HG03457 (cell line): ENCODE measurements around the gene OPN1LW.
"Not testable (repeated sequence)": the region's sequence is repeated elsewhere in the genome, so short reads cannot be mapped to it uniquely, and the experiment has no call there.

Experiments
- ATAC-seq: cut with Tn5 transposase; IDR thresholded peaks from one replicate; pipeline ENCODE4 v1.9.1; 2021; ENCODE audit warnings: moderate number of reproducible peaks; ENCODE audit not compliant: unreplicated experiment

OPN1LW gene

DNA sequence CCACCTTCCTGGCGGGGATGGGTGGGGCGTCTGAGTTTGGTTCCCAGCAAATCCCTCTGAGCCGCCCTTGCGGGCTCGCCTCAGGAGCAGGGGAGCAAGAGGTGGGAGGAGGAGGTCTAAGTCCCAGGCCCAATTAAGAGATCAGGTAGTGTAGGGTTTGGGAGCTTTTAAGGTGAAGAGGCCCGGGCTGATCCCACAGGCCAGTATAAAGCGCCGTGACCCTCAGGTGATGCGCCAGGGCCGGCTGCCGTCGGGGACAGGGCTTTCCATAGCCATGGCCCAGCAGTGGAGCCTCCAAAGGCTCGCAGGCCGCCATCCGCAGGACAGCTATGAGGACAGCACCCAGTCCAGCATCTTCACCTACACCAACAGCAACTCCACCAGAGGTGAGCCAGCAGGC, at the start of gene OPN1LW:
Gene OPN1LW, plus strand, starts transcription at position 234 of the 400 bp plus-strand sequence. Its CDS starts 41 bp downstream, at position 275.
- ATAC-seq = not testable (repeated sequence)

DNA sequence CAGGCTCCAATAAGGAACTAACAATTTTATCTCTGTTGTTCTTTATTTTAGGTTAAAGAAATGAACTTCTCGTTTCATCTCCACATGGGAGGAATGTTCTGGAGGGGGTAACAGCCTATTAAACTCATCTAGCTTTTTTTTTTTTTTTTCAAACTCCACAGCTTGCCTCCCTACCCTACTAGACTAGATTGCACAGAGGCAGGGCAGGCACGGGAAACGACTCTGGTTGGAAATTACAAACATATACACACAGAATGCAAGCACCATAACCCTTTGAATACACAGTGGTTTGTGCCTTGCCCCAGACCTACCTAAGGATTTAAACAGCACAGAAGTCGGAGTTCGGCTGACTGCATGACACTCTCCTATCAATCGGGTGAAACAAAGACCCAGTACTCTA, 49.2 kb upstream of the OPN1LW start:
- no peak for ATAC-seq

DNA sequence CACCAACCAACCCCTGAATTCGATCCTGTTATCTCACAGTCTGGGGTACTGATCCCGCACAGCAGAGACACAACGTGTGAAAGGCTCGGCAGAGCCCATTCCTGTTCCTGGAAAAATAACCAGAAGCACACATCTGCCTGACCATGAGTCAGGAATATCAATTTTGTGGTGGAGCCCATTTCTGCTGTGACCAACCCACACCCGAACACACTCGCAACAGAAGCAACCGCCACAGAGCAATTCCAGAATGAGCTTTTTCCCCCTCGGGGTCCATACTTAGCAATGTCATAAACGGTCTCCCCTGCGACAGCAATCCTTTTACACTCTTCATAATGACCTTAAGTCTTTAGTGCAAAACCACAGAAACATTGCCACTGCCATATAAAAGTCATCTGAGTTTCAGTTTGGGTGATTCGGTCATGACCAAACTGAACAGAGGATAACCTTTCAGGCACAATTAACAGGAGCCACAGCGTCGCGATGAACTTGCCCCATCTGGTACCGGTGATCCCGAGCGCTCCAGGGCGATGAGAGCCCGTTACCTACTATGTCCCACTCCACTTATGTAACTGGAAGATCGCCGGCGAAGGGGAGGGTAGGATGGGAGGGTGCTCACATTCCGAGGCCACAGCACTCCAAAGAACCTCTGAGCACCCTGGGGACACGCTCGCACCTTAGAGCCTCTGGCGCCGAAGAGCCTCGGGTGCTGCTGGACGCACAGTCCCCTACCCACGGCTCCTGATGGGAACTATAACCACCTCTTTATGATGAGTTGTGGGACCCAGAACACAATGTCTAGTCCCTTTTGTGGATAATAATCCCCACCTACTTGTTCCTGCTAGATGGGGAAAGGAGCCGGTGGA, 47.7 kb upstream of the OPN1LW start:
- no peak for ATAC-seq

DNA sequence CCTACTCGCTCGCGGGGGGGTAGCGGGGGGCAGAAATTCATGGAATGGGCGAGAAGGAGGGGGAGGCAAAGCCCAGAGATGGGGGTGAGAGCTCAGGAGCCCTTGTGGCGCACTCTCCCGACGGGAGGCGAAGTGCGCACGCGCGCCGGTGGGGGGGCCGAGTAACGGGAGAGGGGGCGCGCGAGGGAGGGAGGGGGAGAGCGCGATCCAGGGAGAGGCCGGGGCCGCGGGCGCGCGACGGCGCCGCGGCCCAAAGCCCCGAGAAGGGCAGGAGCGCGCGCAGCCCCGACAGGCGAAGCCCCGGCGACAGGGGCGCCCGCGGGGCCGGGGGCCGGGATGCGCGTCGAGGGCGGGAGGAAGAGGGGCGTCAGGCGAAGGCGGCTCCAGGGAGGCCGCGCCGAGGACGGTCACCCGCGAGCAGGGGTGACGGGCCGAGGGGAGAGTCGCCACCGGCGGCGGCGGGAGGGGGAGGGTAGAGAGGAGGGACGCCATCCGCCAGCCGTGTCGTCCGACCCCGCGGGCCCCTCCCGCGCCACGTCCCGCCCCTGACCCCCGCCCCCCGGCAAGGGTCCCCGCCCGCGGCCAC, 46.9 kb upstream of the OPN1LW start:
- ATAC-seq = peak; percentile 42

DNA sequence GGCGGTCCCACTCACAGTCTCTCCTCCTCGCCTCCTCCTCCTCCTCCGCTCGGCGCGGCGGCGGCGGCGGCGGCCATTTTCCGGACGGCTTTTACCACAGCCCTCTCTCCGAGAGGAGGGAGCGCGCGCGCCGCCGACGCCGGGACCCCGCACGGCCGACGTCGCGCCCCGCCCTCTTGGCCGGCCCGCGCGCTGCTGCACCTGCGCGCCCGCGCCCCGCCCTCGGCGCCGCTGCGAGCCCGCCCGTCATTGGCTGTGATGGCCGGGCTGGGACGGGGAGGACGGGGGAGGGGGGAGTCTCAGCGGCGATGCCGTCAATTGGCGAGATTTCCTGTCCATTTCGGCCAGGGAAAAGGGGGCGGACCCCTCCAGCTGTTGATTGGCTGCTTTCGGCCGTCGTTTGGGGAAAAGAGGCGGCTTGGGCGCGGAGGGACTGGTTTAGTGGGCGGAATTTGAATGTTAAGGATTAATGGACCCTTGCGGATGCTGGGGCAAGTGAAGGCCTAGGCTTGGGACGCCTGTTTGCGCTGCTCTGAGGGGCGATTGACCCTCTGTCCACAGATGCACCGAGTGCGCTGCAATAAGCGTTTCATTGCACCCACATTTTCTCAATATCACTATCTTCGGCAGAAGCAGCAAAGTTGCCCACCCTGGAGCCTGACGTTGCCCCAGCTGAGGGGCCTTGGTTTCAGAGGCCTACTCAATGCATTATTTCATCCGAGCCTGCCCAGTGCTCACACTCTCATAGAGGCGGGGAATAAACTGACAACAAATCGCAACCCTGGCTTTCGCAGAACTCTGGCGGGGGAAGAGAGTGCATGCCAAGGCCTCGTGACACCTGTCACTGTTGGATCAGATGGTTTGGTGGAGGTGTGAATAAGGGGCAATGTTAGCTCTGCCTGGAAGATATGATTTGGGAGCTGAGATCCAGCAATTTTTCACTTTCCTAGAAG, 46.2 kb upstream of the OPN1LW start, which contains the start of gene MECP2:
Gene MECP2, minus strand, starts transcription at position 129 of the 953 bp plus-strand sequence.
- peak; percentile 72 for ATAC-seq

DNA sequence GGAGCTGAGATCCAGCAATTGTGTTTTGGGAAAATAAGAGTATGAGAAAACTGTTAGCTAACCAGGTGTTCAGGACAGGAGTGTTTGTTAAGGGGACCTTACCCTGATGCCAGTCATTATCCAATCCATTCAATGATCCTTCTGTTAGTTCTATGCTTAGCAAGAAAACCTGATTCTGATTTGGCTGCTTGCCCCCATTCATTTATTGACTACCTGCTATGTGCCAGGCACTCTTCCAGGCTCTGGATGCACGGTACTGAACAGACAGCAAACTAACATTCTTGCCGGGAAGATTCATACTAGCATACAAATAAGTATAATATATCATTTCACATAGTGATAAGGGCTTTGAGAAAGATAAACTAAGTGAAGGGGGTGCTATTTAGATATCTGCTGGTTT, 45.5 kb upstream of the OPN1LW start:
- ATAC-seq = no peak

DNA sequence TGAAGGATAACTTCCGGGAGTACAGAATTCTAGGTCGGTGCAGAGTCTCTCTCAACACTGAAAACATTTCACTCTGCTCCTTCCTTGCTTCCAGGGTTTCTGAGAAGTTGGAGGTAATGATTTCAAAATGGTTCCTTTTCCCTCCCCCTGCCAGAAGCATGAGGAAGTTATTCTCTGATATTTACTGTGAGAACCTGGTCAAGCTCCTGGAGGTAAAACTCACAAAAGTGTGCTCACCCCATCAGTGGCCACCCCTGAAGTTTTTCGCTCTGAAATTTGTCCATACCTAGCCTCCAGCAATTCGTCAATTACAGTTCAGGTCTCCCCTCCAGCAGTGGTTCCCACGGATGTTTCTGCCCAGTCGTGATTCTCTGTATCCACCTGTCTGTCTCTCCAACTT, 30.3 kb upstream of the OPN1LW start:
- ATAC-seq = no peak

DNA sequence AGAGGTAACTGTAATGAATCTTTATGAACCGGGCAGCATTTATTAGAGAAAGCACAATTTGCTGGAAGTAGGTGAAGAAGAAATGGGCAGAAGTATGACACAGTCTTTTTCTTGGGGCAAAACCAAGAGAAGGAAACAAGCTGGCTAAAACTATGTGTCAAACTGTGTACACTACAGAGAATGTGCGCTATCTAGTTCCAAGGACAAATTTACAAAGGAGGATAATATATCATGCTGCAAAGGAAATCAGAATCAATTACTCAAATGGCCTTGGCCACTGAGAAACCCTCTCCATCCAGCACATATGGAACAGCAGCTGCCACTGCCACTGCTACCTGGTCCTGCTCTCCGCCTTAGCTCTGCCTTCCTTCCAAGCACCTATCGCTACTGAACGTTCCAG, 29.4 kb upstream of the OPN1LW start:
- ATAC-seq = no peak

DNA sequence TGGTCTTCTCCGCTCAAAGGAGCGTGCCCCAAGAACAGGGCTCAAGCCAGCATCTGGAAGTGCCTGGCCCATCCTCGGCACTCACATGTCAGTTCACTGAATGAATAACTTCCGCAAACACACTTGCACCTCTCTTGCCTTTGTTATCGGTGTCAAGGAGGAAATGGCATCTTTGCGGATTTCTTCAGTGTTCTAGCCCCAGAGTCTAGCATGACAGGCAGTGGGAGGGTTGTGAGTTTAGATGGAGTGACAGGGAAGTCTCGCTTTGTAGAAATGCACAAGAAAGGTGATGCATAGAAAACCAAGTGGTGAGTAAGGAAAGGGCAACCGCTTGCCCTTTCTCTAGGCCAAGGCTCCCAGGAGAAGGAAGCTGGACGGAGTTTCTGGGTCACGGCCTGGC, 29.0 kb upstream of the OPN1LW start:
- no peak for ATAC-seq

DNA sequence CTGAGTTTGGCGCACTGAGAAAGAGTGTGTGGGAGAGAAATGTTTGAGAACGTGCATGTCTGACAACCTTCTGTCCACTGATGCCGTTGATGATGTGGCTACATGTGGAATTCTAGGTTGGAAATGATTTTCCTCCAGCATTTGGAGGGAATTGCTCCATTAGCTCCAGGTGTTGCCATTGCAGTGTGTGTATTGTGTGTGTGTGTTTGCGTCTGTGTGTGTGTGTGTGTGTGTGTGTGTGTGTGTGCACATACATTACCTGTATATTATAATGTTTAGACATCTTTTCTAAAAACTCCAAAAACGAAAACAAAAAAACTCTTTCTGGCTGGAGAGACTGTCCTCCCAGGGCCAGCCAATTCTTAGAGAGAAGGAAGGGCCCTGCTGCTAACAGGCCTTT, 28.3 kb upstream of the OPN1LW start:
- no peak for ATAC-seq

DNA sequence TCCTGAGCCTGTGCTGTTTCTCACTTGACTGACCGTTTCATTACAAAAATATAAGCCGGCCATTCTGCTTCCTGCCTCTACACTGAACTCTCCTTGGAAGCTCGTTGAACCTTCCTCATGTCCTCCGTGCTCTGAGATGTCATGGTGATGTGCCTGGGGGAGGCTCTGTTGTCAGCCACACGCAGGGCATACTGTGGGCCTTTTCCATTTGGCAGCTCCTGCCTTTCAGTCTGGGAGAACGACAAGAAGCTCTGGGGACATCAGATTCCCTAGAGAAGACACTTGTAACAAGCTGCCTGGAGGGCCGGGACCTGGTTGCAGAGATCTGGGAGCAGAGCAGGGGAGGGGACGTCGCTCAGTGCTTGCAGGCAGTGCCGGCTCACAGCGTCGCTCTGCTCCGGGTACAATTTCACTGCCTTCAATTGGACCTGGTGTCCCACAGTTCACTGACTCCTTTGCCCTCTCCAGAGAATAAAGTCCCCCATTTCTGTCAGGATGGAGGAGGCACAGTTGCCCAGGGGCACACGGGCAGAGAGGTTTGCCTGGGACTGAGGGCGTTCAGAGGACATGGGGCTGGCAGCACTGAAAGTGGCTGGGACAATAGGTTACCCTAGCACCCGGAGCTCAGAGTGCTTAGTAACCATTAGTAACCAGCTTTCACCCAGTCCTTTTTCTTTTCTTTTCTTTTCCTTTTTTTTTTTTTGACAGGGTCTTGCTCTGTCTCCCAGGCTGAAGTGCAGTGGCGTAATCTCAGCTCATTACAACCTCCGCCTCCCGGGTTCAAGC, 27.4 kb upstream of the OPN1LW start:
- no peak for ATAC-seq

DNA sequence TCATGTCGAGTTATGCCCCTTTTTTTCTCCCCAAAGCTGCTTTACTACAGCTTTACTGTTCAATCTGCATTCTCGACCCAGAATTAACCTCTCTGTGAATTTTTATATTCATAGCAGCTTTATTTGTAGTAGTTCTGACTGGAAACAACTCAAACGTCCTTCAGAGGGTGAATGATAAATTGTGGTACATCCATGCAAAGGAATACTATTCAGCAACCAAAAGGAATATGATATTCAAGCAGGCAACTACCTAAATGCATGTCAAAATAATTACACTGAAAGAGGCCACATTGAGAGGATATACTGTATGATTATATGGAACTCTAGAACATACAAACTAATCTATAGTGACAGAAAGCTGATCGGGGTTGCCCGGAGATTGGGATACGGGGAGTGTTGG, 26.5 kb upstream of the OPN1LW start:
- ATAC-seq = no peak

DNA sequence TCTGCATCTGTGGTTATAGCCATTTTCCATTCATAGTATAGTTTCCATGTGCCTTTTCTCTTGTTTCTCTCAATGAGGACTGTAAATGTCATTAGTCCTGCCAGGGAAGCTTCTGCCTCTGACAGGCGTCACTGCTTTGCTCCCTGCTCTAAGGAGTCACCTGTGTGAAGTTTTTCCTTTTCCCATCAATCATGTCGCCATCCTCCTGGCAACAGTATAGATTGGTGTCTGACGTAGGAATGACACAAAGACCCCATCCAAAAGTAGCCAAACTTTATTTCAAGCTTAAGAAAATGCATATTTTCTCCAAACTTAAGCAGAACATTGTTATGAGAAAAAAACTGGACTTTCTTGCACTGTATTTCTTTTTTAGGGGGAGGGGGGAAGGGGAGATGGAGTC, 23.5 kb upstream of the OPN1LW start:
- no peak for ATAC-seq

DNA sequence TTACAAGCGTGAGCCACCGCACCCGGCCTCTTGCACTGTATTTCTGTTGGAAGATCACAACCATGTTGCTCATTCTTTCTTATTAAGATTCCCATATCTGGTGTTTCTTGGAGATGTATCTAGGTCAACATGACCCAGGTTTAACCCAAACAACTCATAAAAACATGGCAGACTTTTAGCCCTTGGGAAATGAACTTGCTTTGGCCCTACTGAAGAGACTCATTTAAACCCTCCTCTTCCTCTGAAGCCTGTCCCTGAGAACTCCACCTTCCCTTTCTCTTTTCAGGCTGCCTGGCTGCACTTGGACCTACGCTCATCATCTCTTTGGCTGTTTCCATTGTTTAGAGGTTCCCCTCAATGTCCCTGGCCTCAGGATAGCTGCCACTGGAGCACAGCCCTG, 22.8 kb upstream of the OPN1LW start:
- ATAC-seq = no peak

DNA sequence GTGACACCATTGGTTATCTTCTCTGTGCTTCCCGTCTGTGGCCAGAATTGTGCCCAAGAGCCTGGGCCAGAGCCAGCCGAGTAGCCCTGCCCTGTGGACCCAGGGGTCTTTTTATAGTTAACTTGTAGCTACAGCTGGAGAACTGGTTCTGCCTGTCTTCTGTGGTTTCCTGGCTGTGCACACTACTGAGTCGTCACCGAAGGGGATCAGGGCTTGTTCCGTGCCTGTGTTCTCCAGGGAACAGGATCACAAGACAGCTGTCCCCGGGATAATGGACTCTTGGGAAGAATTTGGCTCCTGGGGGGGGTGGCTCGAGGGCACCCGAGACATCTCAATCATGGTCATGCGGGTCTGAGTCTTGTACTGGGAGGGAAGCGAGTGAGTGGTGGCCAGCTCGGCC, 22.1 kb upstream of the OPN1LW start:
- no peak for ATAC-seq

DNA sequence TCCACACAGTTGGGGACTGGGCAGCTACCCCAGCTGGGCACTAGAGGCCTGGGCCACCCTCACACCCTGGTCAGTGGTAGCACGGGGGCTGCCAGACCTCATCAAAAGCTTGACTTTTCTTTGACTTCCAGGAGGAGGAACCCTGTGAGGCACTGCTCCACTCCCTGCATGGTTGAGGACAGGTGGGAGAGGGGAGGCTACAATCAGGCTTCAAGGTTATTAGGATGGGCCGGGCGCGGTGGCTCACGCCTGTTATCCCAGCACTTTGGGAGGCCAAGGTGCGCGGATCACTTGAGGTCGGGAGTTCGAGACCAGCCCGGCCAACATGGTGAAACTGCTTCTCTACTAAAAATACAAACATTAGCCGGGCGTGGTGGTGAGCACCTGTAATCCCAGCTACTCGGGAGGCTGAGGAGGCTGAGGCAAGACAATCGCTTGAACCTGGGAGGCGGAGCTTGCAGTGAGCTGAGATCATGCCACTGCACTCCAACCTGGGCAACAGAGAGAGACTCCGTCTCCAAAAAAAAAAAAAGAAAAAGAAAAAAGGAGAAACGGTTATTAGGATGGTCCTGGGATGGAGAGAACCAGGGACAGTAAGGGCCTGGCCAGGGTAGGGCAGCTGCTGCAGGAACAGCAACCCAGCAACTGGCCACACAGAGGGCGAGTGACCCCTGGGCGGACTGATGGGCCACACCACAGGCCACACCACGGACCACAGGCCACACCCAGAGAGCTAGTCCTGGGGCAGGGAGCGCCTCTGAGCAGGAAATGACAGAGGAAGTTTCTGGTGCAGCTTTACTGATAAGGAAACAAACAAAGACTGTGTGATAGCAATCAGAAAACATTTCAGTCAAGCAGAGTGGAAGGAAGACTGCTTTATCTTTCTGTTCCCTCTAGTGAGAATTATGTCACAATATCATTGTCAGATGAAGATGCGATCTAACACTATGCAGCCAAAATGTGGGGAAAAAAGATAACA, 20.5 kb upstream of the OPN1LW start:
- ATAC-seq = no peak

DNA sequence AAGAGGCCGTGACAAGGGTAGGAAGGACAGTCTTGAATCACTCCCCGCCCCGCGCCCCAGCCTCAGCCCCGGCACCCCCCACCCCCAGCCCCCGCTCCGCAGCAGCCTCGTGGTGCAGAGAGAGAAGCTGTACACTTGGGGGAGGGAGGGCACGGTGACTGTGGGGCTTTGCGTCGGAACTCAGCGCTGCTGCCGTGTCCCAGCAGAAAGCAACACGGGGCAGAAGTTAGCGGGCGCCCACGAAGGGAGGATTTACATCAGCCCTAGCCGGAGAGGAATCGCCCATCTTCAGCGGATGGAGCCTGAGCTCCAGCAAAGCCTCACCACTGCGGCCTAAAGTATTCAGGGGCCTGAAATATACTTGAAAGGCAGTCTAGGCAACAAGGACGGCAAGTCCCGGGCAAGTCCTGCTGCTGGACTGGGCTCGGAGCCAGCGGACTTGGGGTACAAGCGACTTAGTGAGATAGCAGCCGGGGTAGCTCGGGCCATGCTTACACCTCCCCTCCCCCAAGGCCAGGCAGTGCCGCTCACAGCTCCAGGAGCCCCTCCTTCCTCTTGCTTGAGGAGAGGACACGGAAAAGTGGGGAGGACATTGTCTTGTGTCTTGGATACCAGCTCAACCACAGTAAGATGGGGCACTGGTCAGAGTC, 18.5 kb upstream of the OPN1LW start:
- no peak for ATAC-seq

DNA sequence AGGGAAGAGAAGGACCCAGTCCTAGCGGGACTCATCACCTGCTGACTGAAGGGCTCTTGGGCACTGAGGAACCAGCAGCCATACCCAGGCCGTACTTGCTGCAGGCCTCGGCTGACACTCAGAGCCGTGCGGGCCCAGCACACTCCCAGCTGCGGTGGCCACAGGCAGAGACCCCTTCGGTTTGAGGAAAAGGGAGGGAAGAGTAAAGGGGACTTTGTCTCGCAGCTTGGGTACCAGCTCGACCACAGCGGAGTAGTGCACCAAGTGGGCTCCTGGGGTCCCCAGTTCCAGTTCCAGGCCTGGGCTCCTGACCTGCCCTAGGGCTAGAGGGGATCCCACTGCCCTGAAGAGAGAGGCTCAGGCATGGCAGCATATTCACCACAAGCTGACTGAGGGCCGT, 17.9 kb upstream of the OPN1LW start:
- no peak for ATAC-seq

DNA sequence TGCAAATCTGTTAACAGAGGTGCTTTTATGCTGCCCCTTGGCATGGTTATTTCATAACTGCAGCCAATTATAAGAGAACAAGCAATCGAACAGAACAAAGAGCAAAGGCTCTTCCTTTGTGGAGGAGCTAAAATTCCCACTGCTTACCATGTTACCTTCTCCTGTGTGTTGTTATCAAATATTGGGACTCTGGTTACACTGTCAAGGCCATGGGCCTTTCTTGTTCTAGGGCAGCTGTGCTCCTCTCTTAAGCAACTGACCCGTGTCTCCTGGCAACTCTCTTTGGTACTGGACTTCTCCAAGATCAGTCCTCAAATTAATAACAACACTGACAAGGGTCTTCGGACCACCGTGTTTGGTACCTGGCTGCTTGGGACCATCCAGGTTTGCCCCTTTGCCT, 12.1 kb upstream of the OPN1LW start:
- ATAC-seq = no peak
